HS-5 (cell line): ENCODE measurements around the gene ZFX.
"Not testable (repeated sequence)": the region's sequence is repeated elsewhere in the genome, so short reads cannot be mapped to it uniquely, and the experiment has no call there.

ENCODE experiments used
- DNase-seq: peaks from one replicate; pipeline ENCODE4 v3.0.0-alpha.2; 2012; ENCODE audit warnings: low read depth

ZFX gene

GRCh38 chrX:24149351-24150050 lies at the start of gene ZFX:
TSS of gene ZFX (plus strand) at chrX:24149729. CDS start at chrX:24172743, 23,014 bp downstream.
- no peak for DNase-seq

- DNase-seq = no peak
Measured at GRCh38 chrX:24100713-24101112, 48.8 kb upstream of the ZFX start.

GRCh38 chrX:24110069-24110468 lies 39.5 kb upstream of the ZFX start:
- no peak for DNase-seq

GRCh38 chrX:24113181-24113580 lies 36.3 kb upstream of the ZFX start:
- no peak for DNase-seq

- no peak for DNase-seq
Measured at GRCh38 chrX:24117258-24117657, 32.3 kb upstream of the ZFX start.

- DNase-seq = no peak
Measured at GRCh38 chrX:24124244-24124799, 25.2 kb upstream of the ZFX start.

- DNase-seq = no peak
Measured at GRCh38 chrX:24125028-24125612, 24.4 kb upstream of the ZFX start.

- no peak for DNase-seq
Measured at GRCh38 chrX:24131476-24131875, 18.1 kb upstream of the ZFX start.

GRCh38 chrX:24133312-24133711 lies 16.2 kb upstream of the ZFX start:
- DNase-seq = no peak

- not testable (repeated sequence) for DNase-seq
Measured at GRCh38 chrX:24135768-24136167, 13.8 kb upstream of the ZFX start.

- no peak for DNase-seq
Measured at GRCh38 chrX:24137192-24137591, 12.3 kb upstream of the ZFX start.

GRCh38 chrX:24143982-24144381 lies 5.5 kb upstream of the ZFX start:
- not testable (repeated sequence) for DNase-seq

GRCh38 chrX:24144528-24144927 lies 5.0 kb upstream of the ZFX start:
- no peak for DNase-seq

GRCh38 chrX:24145303-24146186 lies 4.0 kb upstream of the ZFX start:
- DNase-seq = peak; percentile 43

GRCh38 chrX:24146283-24146949 lies 3.1 kb upstream of the ZFX start:
- DNase-seq = no peak

- DNase-seq = no peak
Measured at GRCh38 chrX:24147165-24147564, 2.4 kb upstream of the ZFX start.

- DNase-seq = no peak
Measured at GRCh38 chrX:24148121-24148520, 1.4 kb upstream of the ZFX start.

- peak; percentile 33 for DNase-seq
Measured at GRCh38 chrX:24148535-24149350, 786 bp upstream of the ZFX start.

GRCh38 chrX:24150051-24150790 lies 692 bp downstream of the ZFX start:
- DNase-seq = peak; percentile 46

GRCh38 chrX:24150898-24151297 lies 1.4 kb downstream of the ZFX start:
- DNase-seq = no peak
